SK-N-SH (cell line): ENCODE results near the gene OCEL1. TPM values are rescaled to one million over a fixed set of nuclear protein-coding genes. Genes with fewer than 3 reads are reported as not detected.
A peak's percentile ranks its signal among the peaks of the same experiment; 100 is the strongest.

Experiments used
- CTCF ChIA-PET: fragments of 300-600, 350-600 bp; formaldehyde crosslinking; extraction: SDS; loops from one replicate; lab custom pipeline; 2021; lab: Yijun Ruan, JAX
- POLR2A ChIA-PET: fragments of 350-600 bp; sonication (Branson Sonifier 250); formaldehyde crosslinking; extraction: SDS; loops from one replicate; lab custom pipeline; 2020; ENCODE audit warnings: antibody characterized with exemption, inconsistent platforms; lab: Yijun Ruan, JAX
- DNase-seq: peaks from one replicate; pipeline ENCODE4 v3.0.0; 2012
- H2AFZ ChIP-seq: fragments of 200-600 bp; sonication (generic); 2 replicates; pipeline ENCODE4 v1.8.1; 2016; ENCODE audit warnings: antibody characterized with exemption, mild to moderate bottlenecking, low read depth
- H3F3A ChIP-seq: fragments of 200-600 bp; sonication (generic); replicated peaks from 2 replicates; pipeline ENCODE3; 2016; ENCODE audit warnings: antibody characterized with exemption, mild to moderate bottlenecking; ENCODE audit not compliant: insufficient read depth
- H3K27ac ChIP-seq, 2 experiments: fragments of 200-500 bp in 1 of 2; fragments of 200-600 bp in 1 of 2; sonication (Bioruptor generic) in 1 of 2; sonication (generic), shearing (Covaris generic) in 1 of 2; 2 replicates each; pipeline versions ENCODE4 v1.5.1 to v1.6.1; 2014 to 2016; ENCODE audit warnings: low read depth in 2 of 2, inconsistent platforms in 1 of 2, low read length in 1 of 2, mild to moderate bottlenecking in 1 of 2, mixed read lengths in 1 of 2
- H3K27me3 ChIP-seq: fragments of 200-600 bp; sonication (generic), shearing (Covaris generic); 2 replicates; pipeline ENCODE4 v1.6.1; 2016; ENCODE audit warnings: mixed run types; ENCODE audit not compliant: insufficient read depth
- H3K36me3 ChIP-seq, 2 experiments: fragments of 200-500 bp in 1 of 2; fragments of 200-600 bp in 1 of 2; sonication (Bioruptor generic) in 1 of 2; sonication (generic) in 1 of 2; replicated peaks in 1 of 2; 2 replicates each; pipeline versions ENCODE3 to v1.5.1; 2014 to 2016; ENCODE audit warnings: low read length in 1 of 2, mild to moderate bottlenecking in 1 of 2; ENCODE audit not compliant: insufficient read depth in 2 of 2, control insufficient read depth in 1 of 2
- H3K4me1 ChIP-seq, 2 experiments: fragments of 200-500 bp in 1 of 2; fragments of 200-600 bp in 1 of 2; sonication (Bioruptor generic) in 1 of 2; sonication (generic), shearing (Covaris generic) in 1 of 2; 2 replicates each; pipeline versions ENCODE4 v1.5.1 to v1.6.1; 2014 to 2016; ENCODE audit warnings: low read depth in 1 of 2, low read length in 1 of 2, mixed run types in 1 of 2; ENCODE audit not compliant: insufficient read depth in 2 of 2, control insufficient read depth in 1 of 2
- H3K4me2 ChIP-seq: fragments of 200-600 bp; sonication (generic), shearing (Covaris generic); 2 replicates; pipeline ENCODE4 v1.6.1; 2017; ENCODE audit warnings: mixed run types
- H3K4me3 ChIP-seq, 2 experiments: fragments of 200-500 bp in 1 of 2; fragments of 200-600 bp in 1 of 2; sonication (Bioruptor generic) in 1 of 2; sonication (generic), shearing (Covaris generic) in 1 of 2; 2 replicates each; pipeline versions ENCODE4 v1.5.1 to v1.8.1; 2014 to 2016; ENCODE audit warnings: low read depth in 2 of 2, inconsistent platforms in 1 of 2, low read length in 1 of 2, mild to moderate bottlenecking in 1 of 2, mixed read lengths in 1 of 2, moderate library complexity in 1 of 2
- H3K79me2 ChIP-seq: fragments of 200-600 bp; sonication (generic); 2 replicates; pipeline ENCODE4 v1.8.1; 2017; ENCODE audit warnings: mild to moderate bottlenecking; ENCODE audit not compliant: insufficient read depth
- H3K9ac ChIP-seq: fragments of 200-600 bp; sonication (generic); 2 replicates; pipeline ENCODE4 v1.6.1; 2017; ENCODE audit warnings: mixed run types
- H3K9me2 ChIP-seq: fragments of 200-600 bp; sonication (generic); 2 replicates; pipeline ENCODE4 v1.6.1; 2017; ENCODE audit warnings: mixed run types
- H3K9me3 ChIP-seq: fragments of 200-600 bp; sonication (generic); 2 replicates; pipeline ENCODE4 v1.6.1; 2017; ENCODE audit warnings: mixed run types, mild to moderate bottlenecking, moderate library complexity
- H4K20me1 ChIP-seq: fragments of 200-600 bp; sonication (generic); 2 replicates; pipeline ENCODE4 v1.6.1; 2017; ENCODE audit warnings: mild to moderate bottlenecking, mixed run types; ENCODE audit not compliant: insufficient read depth
- EP300 ChIP-seq, 2 experiments: IDR thresholded peaks; 2 replicates each; pipeline versions ENCODE4 v1.4.0 to v1.6.1; 2012; ENCODE audit warnings: borderline replicate concordance in 1 of 2, low read depth in 1 of 2, low read length in 1 of 2
- GATA2 ChIP-seq: sonication (generic); formaldehyde crosslinking; IDR thresholded peaks from 2 replicates; pipeline ENCODE4 v1.5.0; 2020; ENCODE audit warnings: mild to moderate bottlenecking, missing genetic modification reagents
- JUND ChIP-seq: IDR thresholded peaks from 2 replicates; pipeline ENCODE4 v1.4.0; 2012
- NRF1 ChIP-seq: IDR thresholded peaks from 2 replicates; pipeline ENCODE4 v1.6.1; 2012; ENCODE audit warnings: low read depth, mild to moderate bottlenecking, low read length
- POLR2AphosphoS5 ChIP-seq: IDR thresholded peaks from 2 replicates; pipeline ENCODE4 v1.6.1; 2012; ENCODE audit warnings: low read depth, low read length
- RAD21 ChIP-seq: IDR thresholded peaks from 2 replicates; pipeline ENCODE4 v1.6.1; 2012; ENCODE audit warnings: mild to moderate bottlenecking, low read length
- RCOR1 ChIP-seq: fragments of 150-350 bp; IDR thresholded peaks from 2 replicates; pipeline ENCODE4 v1.6.1; 2017; ENCODE audit warnings: antibody characterized with exemption, low read length
- RFX5 ChIP-seq: IDR thresholded peaks from 2 replicates; pipeline ENCODE4 v1.6.1; 2012; ENCODE audit warnings: mild to moderate bottlenecking, improper control_type of control experiment, low read length
- RXRA ChIP-seq: IDR thresholded peaks from 2 replicates; pipeline ENCODE4 v1.4.0; 2012; ENCODE audit warnings: low read depth, mild to moderate bottlenecking, borderline replicate concordance
- SIN3A ChIP-seq: IDR thresholded peaks from 2 replicates; pipeline ENCODE4 v1.6.1; 2012; ENCODE audit warnings: low read depth, mild to moderate bottlenecking, low read length, moderate library complexity, borderline replicate concordance
- TAF1 ChIP-seq: IDR thresholded peaks from 2 replicates; pipeline ENCODE4 v1.6.1; 2012; ENCODE audit warnings: low read depth, mild to moderate bottlenecking, low read length, moderate library complexity, borderline replicate concordance
- TCF12 ChIP-seq: IDR thresholded peaks from 2 replicates; pipeline ENCODE4 v1.4.0; 2012
- TEAD4 ChIP-seq: IDR thresholded peaks from 2 replicates; pipeline ENCODE4 v1.4.0; 2012; ENCODE audit warnings: mild to moderate bottlenecking, borderline replicate concordance; ENCODE audit not compliant: insufficient read depth
- YY1 ChIP-seq: IDR thresholded peaks from 2 replicates; pipeline ENCODE4 v1.4.0; 2012; ENCODE audit warnings: low read depth, mild to moderate bottlenecking
- WGBS: methylation state at CpG from one replicate; pipeline ENCODE4 v1.1.6; 2017; ENCODE audit warnings: low lambda C conversion rate; 5-methylcytosine and 5-hydroxymethylcytosine counted together
- polyA plus RNA-seq, 3 experiments: library from polyadenylated mRNA; depleted of rRNA; stranded (reverse); fragments of >200 nt; gene quantifications; 2 replicates each; pipeline ENCODE4 v1.2.3, GENCODE V29; 2012
- TF ChIP-seq, protein P1 (sequence below): fragments of 200-600 bp; sonication (generic); IDR thresholded peaks from 2 replicates; pipeline ENCODE4 v1.6.1; 2017; ENCODE audit warnings: antibody characterized with exemption, mild to moderate bottlenecking, moderate library complexity
- TF ChIP-seq, protein P2 (sequence below): IDR thresholded peaks from 2 replicates; pipeline ENCODE4 v1.4.0; 2012; ENCODE audit warnings: low read depth

OCEL1 gene
- polyA plus RNA-seq, 1 of the 3 experiments (the other 2 are of a cell fraction), result 9.8 TPM

DNA sequence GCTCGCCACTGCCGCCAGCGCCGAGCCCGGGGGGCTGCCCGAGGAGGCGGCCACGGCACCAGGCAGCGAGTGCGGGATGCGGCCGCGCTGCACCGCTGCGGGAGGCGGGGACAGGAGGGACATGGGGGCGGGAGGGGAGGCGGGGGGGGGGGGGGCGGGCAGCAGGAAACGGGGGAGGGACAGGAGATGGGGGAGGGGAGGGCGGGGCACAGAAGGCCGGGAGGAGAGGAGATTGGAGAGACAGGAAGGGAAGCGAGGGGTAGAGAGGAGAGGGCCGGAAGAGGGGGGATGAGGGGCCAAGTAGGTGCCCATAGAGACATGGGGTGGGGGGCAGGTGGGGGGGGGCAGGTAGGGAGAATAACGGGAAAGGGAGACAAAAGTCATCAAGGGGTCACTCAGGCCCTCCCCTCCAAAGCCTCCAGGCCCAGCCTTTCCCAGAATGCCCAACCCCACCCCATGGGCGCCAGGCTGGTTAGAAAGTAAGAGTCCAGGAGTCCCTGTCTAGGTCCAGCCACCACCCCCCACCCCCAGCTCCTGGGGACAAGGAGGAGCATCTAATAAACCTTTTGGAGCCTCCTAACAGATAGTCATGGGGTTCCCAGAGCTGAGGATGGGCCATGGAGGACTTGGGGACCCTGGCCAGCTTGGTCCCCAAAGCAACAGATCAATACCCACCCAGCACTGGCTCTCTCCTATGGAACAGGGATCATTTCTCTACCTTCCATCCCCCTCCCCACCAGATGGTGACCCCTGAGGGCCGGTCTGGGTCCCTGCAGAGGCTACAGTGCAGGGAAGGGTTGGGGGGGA lies 10.1 kb downstream of the OCEL1 start:
- DNase-seq, result peak; percentile 90
- ChIA-PET CTCF (interaction anchor here (0.6 to 4.4 kb wide), 8 partner anchors 9 to 165 kb away, joined by 3 to 29 read pairs (median 4); partner anchors contain the start of genes ANKLE1, OCEL1 and USE1), POLR2A (interaction anchor here (2.3 to 2.4 kb wide), 2 partner anchors 10 to 21 kb away, joined by 12 read pairs; partner anchors contain the start of genes OCEL1 and USE1)
- Histone ChIP-seq H3K4me1 (peaks cover 13 to 24% of the 10 kb centered on the region in 2 experiments; a peak in 3 of 4 replicates), H3F3A (peaks cover 16% of the 10 kb centered on the region), H3K9me2 (no peaks in the 10 kb centered on the region), H3K36me3 (peaks cover 16 to 17% of the 10 kb centered on the region in 2 experiments), H2AFZ (no peak overlapping the region), H3K27ac (peak overlapping the region; percentile 48 to 84), H3K4me2 (peak overlapping the region; percentile 97; the same call in 1 of the 2 replicates), H3K9me3 (no peaks in the 10 kb centered on the region), H3K4me3 (peak overlapping the region; percentile 53 to 70), H3K27me3 (no peaks in the 10 kb centered on the region), H3K79me2 (peaks cover 70% of the 10 kb centered on the region), H3K9ac (peak overlapping the region; percentile 34; the same call in 1 of the 2 replicates), H4K20me1 (peaks cover 17% of the 10 kb centered on the region)
- 3% methylated on average over 24 of the region's 27 CpGs for WGBS
- TF ChIP-seq TAF1 (peak; percentile 2; the same call in 1 of the 2 replicates), JUND (no peak), RCOR1 (no peak), EP300 (IDR thresholded peaks at IDR 0.05; ENCODE audit: borderline replicate concordance in 1 of 2, low read depth in 1 of 2, low read length in 1 of 2) (no peak), RFX5 (no peak), TCF12 (no peak), RXRA (no peak)
- TF ChIP-seq, protein P1, sequence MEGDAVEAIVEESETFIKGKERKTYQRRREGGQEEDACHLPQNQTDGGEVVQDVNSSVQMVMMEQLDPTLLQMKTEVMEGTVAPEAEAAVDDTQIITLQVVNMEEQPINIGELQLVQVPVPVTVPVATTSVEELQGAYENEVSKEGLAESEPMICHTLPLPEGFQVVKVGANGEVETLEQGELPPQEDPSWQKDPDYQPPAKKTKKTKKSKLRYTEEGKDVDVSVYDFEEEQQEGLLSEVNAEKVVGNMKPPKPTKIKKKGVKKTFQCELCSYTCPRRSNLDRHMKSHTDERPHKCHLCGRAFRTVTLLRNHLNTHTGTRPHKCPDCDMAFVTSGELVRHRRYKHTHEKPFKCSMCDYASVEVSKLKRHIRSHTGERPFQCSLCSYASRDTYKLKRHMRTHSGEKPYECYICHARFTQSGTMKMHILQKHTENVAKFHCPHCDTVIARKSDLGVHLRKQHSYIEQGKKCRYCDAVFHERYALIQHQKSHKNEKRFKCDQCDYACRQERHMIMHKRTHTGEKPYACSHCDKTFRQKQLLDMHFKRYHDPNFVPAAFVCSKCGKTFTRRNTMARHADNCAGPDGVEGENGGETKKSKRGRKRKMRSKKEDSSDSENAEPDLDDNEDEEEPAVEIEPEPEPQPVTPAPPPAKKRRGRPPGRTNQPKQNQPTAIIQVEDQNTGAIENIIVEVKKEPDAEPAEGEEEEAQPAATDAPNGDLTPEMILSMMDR, result no peak
- TF ChIP-seq, protein P2, sequence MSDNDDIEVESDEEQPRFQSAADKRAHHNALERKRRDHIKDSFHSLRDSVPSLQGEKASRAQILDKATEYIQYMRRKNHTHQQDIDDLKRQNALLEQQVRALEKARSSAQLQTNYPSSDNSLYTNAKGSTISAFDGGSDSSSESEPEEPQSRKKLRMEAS, result no peak

DNA sequence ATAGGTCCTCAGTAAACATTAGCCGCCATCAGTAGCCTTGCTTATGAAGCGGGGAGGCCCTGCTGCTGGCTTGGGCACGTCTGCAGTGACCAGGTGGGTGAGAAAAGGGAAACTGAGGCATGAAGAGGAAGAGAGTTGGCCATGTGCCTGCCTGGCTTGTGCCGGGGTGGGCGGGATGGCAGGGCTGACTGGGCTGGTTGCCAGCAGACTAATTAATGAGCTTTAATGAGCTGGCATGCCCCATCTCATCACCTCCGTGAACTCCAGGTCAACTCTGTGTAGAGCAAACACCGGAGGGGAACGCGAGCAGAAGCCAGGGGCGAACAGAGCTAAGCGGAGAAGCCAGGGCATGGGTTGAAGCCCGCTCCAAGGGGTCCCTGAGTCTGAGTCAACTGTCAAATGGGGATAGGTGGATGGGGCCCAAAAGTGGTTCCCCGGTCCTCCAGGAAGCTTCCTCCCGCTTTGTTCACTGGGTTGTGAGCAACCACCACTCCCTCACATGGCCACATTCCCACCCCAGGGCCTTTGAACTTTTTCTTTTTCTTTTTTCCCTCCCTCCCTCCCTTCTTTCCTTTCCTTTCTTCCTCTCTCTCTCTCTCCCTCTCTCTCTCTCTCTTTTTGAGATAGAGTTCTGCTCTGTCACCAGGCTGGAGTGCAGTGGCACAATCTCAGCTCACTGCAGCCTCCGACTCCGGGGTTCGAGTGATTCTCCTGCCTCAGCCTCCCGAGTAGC lies 11.0 kb downstream of the OCEL1 start:
- WGBS, result 95% methylated on average over 18 of the region's 18 CpGs
- peaks cover 20% of the 10 kb centered on the region for H4K20me1 ChIP-seq
- H3K79me2 ChIP-seq, result peaks cover 78% of the 10 kb centered on the region

More for the DNA sequence above, 11.0 kb downstream of the OCEL1 start:
- no peak overlapping the region for H2AFZ ChIP-seq
- H3K4me2 ChIP-seq, result peak overlapping the region; percentile 59; the same call in 1 of the 2 replicates
- POLR2A ChIA-PET, result no interaction called here
- TF ChIP-seq POLR2AphosphoS5 (no peak), TEAD4 (no peak), GATA2 (CRISPR knock-in tag) (no peak), RAD21 (no peak), YY1 (no peak), SIN3A (no peak), NRF1 (no peak)
- peaks cover 10 to 12% of the 10 kb centered on the region in 2 experiments for H3K36me3 ChIP-seq
- no peak for DNase-seq
- peaks cover 13 to 24% of the 10 kb centered on the region in 2 experiments; a peak in 3 of 4 replicates for H3K4me1 ChIP-seq
- no peaks in the 10 kb centered on the region for H3K27me3 ChIP-seq
- CTCF ChIA-PET, result interaction anchor here (0.6 to 4.4 kb wide), 2 partner anchors 28 to 45 kb away, joined by 3 to 29 read pairs; partner anchors contain the start of gene ANKLE1
- H3K4me3 ChIP-seq, result no peak overlapping the region
- H3K9me3 ChIP-seq, result no peaks in the 10 kb centered on the region
- peak overlapping the region; percentile 48 to 84; a peak in 3 of 4 replicates for H3K27ac ChIP-seq
- no peaks in the 10 kb centered on the region for H3K9me2 ChIP-seq
- H3K9ac ChIP-seq, result no peak overlapping the region
- peaks cover 16% of the 10 kb centered on the region for H3F3A ChIP-seq
